A172 (cell line): ENCODE measurements around the gene PRODH2. TPM values are rescaled to one million over a fixed set of nuclear protein-coding genes. Genes with fewer than 3 reads are reported as not detected.
A peak's percentile ranks its signal among the peaks of the same experiment; 100 is the strongest.

Source experiments
- DNase-seq: peaks from one replicate; pipeline ENCODE4 v3.0.0-alpha.2; 2015; ENCODE audit warnings: low spot score
- total RNA-seq: library from RNA; depleted of rRNA; stranded (reverse); fragments of >200 nt; shearing (Covaris generic); gene quantifications from 2 replicates; pipeline ENCODE4 v1.2.3, GENCODE V29; 2014; rRNA removed

Gene PRODH2
- total RNA-seq, 1 experiment from 2014 or later, result not detected

DNA sequence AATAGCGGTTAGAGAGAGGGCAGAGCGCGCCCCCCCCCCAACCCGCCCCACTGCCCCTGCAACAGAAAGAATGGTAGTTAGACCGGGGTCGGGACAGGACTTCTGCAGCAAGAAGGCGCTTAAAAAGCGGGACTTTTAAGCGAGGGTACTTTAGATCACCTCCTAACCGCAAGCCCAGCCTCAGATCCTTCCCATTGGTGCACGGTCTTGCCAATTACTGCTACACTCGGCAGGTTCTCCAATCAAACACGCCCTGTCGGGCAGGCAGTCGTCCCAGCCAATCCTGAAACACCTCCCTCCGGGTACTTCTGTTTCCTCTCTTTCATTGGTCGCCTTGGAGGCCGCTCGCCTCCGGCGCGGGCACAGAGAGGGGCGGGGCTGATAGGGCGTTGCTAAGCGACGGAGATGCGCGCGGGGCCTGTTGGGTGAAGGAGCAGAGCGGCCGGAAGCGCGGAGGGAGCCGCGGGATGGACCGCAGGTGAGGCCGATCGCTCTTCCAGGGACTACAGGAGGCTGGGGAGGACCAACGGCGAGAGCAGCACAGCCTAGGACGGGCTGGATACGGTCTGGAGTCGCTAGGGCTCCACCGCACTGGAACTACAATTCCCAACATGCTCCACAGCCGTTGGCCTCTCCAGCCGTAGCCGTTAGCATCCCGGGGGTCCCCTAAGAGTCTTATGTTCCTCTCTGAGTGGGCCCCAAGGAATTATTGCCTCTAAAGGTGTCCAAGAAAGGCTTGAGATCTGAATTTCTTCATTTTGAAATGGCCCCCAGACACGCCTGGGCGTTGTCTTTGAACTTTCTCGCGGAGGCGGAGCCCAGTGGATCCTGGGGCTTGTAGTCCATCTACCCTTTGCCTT lies 54.7 kb downstream of the PRODH2 start, which contains the start of gene PROSER3:
Gene PROSER3 (plus strand): TSS at position 428 of the 860 bp plus-strand sequence. CDS start 40 bp downstream, at position 468.
- DNase-seq, result peak; percentile 100

DNA sequence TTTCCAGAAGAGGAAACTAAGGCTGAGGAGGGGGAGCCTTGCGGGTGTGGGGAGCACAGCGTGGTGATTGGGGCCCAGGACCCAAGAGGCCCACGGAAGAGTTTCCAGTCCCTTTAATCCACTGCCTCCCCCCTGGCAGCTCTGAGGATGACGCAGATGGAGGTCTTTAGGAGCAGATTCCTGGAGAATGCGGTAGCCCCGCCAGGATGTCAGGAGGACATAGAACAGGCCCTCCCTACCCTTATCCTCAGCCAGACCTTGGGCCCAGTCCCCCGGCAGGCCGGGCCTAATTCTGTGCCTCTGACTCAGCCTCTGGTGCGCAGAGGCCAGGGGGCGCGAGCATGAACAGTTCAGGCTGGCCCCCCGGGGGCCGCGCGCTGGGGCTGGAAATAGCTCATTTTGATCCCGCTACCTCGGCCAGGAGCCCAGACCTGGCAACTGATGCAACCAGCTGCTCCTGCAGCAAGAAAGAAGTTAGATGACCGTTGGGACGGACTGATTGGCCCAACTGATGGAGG lies 55.4 kb downstream of the PRODH2 start:
- peak; percentile 71 for DNase-seq

DNA sequence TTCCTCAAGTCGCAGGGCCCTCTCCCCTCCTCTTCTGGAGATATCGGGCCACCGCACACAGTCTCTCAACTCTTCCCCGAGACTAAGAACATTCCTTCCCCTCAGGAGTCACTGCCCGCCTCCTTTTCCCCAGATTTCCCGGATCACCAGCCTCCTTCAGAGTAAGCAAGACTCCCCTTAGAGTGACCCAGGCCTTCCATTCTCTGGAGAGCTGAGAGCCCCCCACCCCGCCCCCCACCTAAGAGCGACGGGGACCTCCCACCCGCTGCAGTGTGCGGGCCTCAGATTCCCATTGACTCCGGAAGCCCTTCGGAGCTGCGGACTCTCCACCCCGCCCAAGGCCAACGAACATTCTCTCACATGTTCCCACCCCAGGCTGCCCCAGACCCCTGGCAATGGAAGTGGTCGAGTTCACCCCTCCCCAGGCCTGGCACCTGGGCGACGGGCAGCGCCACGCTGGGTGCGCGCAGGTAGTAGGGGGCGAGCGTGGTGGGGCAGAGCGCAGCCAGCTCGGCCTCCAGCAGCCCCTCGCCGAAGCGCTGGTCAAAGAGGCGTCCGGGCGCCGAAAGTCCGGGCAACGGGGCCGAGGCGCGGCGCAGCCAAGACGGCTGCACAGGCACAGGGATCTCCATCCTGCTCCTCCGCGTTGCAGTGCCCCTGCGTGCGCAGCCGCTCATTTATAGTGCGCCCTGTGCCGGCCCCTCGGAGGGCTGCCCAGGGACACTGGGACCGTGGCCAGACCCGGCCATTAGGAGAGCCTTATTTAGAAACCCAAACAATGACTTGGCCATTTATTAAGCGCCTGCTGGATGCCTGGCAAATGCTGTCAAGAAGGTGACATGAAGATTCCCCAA lies 56.0 kb downstream of the PRODH2 start, which contains the start of gene HSPB6:
Gene HSPB6 (minus strand): TSS at position 653 of the 854 bp plus-strand sequence. CDS start 21 bp downstream, at position 632.
- DNase-seq, result no peak

DNA sequence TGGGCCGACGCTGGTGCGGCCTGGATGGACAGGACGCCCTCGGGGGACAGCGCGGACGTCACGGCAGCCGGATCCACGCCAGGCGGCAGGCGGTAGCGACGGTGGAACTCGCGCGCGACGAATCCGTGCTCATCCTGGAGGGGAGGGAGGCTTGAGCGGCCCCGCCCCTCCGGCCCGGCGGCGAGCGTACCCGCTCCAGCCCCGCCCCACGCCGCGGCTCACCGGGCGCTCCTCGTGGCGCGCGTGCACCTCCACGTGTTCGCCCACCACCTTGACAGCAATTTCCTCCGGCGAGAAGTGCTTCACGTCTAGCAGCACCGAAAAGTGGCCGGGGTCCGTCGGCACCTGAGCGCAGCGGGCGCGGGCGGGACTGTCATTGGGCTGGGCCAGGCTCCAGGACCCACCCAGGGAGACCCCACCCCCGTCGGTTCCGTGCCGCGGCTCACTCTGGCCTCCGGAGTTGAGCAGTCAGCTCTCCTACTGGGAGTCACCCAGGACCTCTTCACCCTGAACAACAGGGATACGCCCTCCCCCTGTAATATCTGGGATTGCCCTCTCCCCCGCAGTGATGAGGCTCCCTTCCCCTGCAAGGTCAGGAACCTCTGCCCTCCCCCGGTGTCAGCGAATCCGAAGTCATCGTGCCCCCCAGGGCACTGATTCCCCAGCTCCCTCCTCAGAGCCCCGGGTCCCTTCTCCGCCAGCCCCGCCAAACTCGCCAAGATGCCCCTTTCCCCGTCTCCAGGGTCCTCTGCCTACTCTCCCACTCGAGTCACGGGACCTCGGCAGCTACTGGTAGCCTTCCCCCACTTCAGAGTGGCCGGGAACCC lies 56.9 kb downstream of the PRODH2 start:
- DNase-seq, result no peak

DNA sequence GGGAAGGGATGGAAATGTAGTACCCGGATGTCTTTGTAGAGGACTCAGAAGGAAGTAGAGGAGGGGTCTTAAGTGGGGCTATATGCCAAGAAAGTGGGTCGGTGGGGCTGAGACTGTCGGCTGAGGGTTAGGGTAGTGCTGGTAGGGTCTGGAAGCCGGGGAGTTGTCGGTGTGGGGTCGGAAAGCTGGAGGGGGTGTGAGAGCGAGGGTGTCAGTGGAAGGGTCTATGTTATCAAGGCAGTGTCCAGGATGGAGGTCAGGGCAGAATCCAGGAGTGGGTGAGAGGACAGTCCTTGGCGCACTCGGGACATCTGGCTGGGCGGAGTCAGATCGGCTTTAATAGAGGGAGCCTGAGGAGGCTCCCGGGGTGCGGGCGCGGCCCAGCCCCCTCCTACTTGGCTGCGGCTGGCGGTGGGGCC lies 57.5 kb downstream of the PRODH2 start:
- no peak for DNase-seq

DNA sequence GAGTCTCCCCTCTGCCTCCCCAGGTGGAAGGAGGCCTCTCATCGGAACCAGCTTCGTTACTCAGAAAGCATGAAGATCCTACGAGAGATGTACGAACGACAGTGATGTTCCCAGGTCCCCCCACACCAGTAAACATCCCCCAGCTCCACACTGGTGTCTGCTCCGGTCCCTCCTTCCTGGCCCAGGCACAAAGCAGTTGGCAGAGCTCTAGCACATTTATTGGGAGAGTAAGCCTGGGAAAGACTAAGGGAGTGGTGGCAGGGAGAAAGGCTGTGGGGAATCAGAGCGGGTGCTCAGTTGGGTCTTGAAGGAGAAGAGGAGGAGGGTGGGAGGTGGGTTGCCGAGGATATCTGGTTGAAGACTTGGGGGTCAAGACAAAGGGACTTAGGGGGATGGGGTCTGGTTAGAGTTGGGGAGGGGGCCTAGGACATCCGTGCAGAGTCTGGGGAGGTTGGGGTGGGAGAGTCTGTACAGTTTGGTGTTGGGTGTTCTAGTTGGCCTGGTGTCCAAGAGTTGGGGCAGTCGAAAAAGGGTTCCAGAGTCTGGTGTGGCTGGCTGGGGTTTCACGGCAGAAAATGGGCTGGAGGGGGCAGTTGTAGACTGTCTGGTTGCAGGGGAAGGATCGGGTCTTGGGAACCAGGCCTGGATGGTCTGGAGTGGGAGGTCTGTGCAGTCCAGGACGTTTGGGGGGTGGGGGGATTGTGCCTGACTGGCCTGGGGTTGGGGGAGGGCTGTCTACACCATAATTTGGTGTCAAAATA lies 58.1 kb downstream of the PRODH2 start:
- no peak for DNase-seq

DNA sequence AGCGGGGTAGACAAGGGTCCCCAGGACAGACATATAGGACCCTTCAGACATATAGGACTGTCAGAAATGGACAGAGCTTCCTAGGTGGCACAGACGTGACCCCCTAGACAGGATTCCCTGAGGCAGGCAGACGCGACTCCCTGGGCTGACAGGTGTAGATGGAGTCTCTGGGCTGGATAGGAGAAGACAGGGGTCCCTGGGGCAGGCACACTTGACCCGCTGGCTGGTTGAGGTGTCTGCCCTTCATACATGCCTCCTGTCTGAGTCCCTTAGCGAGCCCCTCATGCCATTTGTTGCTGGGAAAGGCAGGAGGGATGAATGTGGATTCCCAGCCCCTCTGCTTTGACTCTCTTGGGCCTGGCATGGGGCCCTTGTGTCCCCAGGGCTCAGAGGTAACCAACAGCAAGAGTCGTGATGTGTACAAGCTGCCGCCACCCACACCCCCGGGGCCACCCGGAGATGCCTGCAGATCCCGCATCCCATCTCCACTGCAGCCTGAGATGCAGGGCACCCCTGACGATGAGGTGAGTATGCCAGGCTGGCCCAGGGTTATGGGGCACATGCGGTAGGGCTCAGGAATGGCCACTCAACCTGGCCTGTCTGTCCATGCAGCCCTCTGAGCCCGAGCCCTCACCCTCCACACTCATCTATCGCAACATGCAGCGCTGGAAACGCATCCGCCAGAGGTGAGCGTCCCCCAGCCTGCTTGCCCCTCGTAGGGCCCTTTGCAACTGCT lies 58.8 kb downstream of the PRODH2 start:
- DNase-seq, result no peak

DNA sequence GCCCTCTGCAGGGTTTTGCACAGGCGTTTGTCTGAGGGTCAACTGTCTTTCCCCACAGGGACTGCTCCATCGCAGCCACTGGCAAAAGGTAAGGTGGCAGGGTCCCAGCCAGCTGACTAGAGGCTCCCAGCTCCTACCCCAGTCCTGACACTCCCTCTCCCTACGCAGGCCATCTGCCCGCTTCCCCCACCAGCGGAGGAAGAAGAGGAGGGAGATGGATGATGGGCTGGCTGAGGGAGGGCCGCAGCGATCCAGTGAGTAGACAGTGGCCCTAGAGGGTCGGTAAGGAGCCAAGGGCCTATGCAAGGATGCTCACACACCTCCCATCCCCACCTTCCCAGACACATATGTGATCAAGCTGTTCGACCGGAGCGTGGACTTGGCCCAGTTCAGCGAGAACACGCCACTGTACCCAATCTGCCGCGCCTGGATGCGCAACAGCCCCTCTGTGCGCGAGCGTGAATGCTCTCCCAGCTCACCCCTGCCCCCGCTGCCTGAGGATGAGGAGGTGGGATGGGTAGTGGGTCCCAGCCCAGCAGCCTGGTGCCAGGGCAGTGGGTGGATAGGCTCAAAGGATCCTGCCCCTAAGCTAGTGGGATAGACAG lies 59.8 kb downstream of the PRODH2 start:
- no peak for DNase-seq

DNA sequence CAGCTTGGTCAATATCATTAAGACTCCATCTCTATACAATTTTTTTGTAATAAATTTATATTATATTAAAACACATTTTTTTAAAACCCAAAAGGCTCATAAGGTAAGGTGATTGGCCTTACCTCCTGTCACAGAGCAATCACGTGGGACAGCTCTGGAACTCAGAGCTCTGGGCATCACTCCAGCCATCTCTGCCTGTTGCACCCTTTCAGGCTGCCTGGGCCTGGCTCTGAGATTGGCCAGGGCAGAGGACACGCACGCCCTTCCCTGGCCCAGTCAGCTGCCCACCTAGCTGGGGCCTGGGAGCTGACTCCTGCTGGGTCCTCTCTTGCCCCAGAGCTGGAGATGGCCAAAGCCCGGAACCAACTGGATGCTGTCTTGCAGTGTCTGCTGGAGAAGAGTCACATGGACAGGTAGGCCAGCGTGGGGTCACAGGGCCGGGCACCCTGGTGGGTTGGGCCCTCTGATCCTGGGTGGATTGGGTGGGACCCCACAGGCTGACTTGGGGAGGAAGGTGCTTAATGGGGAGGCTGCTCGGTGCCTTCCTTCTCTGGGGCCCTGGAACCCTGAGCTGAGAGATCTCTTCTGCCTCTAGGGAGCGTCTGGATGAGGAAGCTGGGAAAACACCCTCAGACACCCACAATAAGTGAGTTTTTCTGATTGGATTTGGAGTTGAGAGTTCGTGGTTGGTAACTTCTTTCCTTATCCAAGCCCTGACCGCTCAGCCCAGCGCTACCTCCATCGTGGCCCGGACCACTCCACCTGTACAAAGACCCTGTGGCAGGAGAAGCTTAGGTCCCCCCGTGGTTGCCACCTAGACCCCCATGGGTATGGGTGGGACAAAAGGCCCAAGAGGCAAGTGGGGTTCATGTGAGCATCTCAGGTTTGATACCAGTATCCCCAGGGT lies 60.6 kb downstream of the PRODH2 start:
- DNase-seq, result no peak

DNA sequence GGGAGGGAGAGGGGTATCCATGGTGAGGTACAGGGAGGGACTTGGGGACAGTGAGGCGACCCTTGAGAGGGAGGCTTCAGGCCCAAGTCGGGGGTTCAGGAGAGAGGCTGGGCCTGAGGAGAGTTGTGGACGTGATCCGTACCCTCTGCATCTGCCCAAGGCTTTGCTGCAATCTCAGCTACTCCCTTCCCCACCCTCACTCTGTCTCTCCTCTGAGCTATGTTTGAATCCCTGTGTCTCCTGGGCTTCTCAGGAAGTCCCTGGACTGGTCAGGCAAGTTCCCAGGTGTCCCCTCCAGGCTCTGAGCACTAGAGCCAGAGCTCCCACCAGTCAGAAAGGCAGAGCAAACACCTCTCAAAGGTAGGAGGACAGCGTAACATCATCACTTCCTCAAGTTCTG lies 62.5 kb downstream of the PRODH2 start:
- no peak for DNase-seq

Other genes with a start within 250 kb of the PRODH2 start
- gene ATP4A, start 249.2 kb downstream of the PRODH2 start, total RNA-seq, result not detected in 2 replicates
- gene PMIS2, start 226.7 kb downstream of the PRODH2 start, total RNA-seq, result not detected in 2 replicates
- 17.6 and 18.9 TPM in 2 replicates for gene HAUS5, start 200.1 kb downstream of the PRODH2 start, total RNA-seq
- 105 and 110 TPM in 2 replicates for gene RBM42, start 183.8 kb downstream of the PRODH2 start, total RNA-seq
- 0.12 and 1.4 TPM in 2 replicates for gene ETV2, start 171.1 kb downstream of the PRODH2 start, total RNA-seq
- gene COX6B1, start 164.5 kb downstream of the PRODH2 start, total RNA-seq, result 483 and 1,012 TPM in 2 replicates
- gene UPK1A, start 146.3 kb downstream of the PRODH2 start, total RNA-seq, result 0.17 TPM in 1 of 2 replicates, not detected in the other
- gene ZBTB32, start 108.3 kb downstream of the PRODH2 start, total RNA-seq, result not detected in 2 replicates
- gene KMT2B, start 94.8 kb downstream of the PRODH2 start, total RNA-seq, result 8.0 and 9.6 TPM in 2 replicates
- 5.3 and 22.0 TPM in 2 replicates for gene IGFLR1, start 70.4 kb downstream of the PRODH2 start, total RNA-seq
- gene U2AF1L4, start 67.4 kb downstream of the PRODH2 start, total RNA-seq, result 6.9 and 18.0 TPM in 2 replicates
- gene PSENEN, start 67.2 kb downstream of the PRODH2 start, total RNA-seq, result 37.1 and 40.9 TPM in 2 replicates
- 13.8 and 16.4 TPM in 2 replicates for gene LIN37, start 64.3 kb downstream of the PRODH2 start, total RNA-seq
- 0.07 and 0.72 TPM in 2 replicates for gene HSPB6, start 55.8 kb downstream of the PRODH2 start, total RNA-seq
- gene PROSER3, start 54.7 kb downstream of the PRODH2 start, total RNA-seq, result 5.7 and 7.0 TPM in 2 replicates
- gene ARHGAP33, start 37.3 kb downstream of the PRODH2 start, total RNA-seq, result 2.8 and 7.8 TPM in 2 replicates
- gene NPHS1, start 39.7 kb upstream of the PRODH2 start, total RNA-seq, result not detected in 2 replicates
- gene KIRREL2, start 44.1 kb upstream of the PRODH2 start, total RNA-seq, result 0.62 and 0.83 TPM in 2 replicates
- gene APLP1, start 55.7 kb upstream of the PRODH2 start, total RNA-seq, result 39.8 and 52.5 TPM in 2 replicates
- gene NFKBID, start 87.7 kb upstream of the PRODH2 start, total RNA-seq, result 1.7 and 2.3 TPM in 2 replicates
- 0.69 TPM in 1 of 2 replicates, not detected in the other for gene HCST, start 89.7 kb upstream of the PRODH2 start, total RNA-seq
- not detected in 2 replicates for gene TYROBP, start 95.5 kb upstream of the PRODH2 start, total RNA-seq
- 4.6 and 8.2 TPM in 2 replicates for gene LRFN3, start 123.5 kb upstream of the PRODH2 start, total RNA-seq
- 20.4 and 24.6 TPM in 2 replicates for gene SDHAF1, start 182.3 kb upstream of the PRODH2 start, total RNA-seq
- 0.12 and 0.29 TPM in 2 replicates for gene SYNE4, start 196.0 kb upstream of the PRODH2 start, total RNA-seq
- gene ALKBH6, start 201.4 kb upstream of the PRODH2 start, total RNA-seq, result 38.3 and 43.4 TPM in 2 replicates
- gene CLIP3, start 220.0 kb upstream of the PRODH2 start, total RNA-seq, result 5.7 and 6.7 TPM in 2 replicates
- 7.3 and 13.6 TPM in 2 replicates for gene THAP8, start 241.4 kb upstream of the PRODH2 start, total RNA-seq
- 19.5 and 24.5 TPM in 2 replicates for gene WDR62, start 242.1 kb upstream of the PRODH2 start, total RNA-seq